Trophoblast cell (in vitro differentiated cells and primary cell): ENCODE data around the gene VSTM2B.
"Not testable (repeated sequence)": the region's sequence is repeated elsewhere in the genome, so short reads cannot be mapped to it uniquely, and the experiment has no call there.

ENCODE experiments used
- DNase-seq, 2 donors: peaks; one replicate each; pipeline ENCODE4 v3.0.0-alpha.2; 2016
- H2AFZ ChIP-seq: 2 replicates; pipeline ENCODE4 v1.6.1; 2013; ENCODE audit warnings: low read length, moderate library complexity, mild to moderate bottlenecking; ENCODE audit not compliant: insufficient read depth, poor library complexity
- H2AK5ac ChIP-seq: 2 replicates; pipeline ENCODE4 v1.6.1; 2013; ENCODE audit warnings: mild to moderate bottlenecking, low read length
- H2BK120ac ChIP-seq: 2 replicates; pipeline ENCODE4 v1.6.1; 2013; ENCODE audit warnings: low read length, mild to moderate bottlenecking, moderate library complexity; ENCODE audit not compliant: insufficient read depth, poor library complexity
- H2BK12ac ChIP-seq: 2 replicates; pipeline ENCODE4 v1.6.1; 2013; ENCODE audit warnings: mild to moderate bottlenecking, low read length, moderate library complexity
- H2BK5ac ChIP-seq: 2 replicates; pipeline ENCODE4 v1.6.1; 2013; ENCODE audit warnings: low read length, low read depth, moderate library complexity, mild to moderate bottlenecking; ENCODE audit not compliant: poor library complexity
- H3K14ac ChIP-seq: 2 replicates; pipeline ENCODE4 v1.6.1; 2013; ENCODE audit warnings: mild to moderate bottlenecking, low read length
- H3K18ac ChIP-seq: 2 replicates; pipeline ENCODE4 v1.6.1; 2013; ENCODE audit warnings: mild to moderate bottlenecking, low read length
- H3K23ac ChIP-seq: 2 replicates; pipeline ENCODE4 v1.6.1; 2013; ENCODE audit warnings: low read length
- H3K27ac ChIP-seq: 2 replicates; pipeline ENCODE4 v1.5.1; 2013; ENCODE audit warnings: low read depth, mild to moderate bottlenecking, inconsistent platforms, low read length, moderate library complexity
- H3K27me3 ChIP-seq: 2 replicates; pipeline ENCODE4 v1.6.1; 2013; ENCODE audit warnings: inconsistent platforms, mild to moderate bottlenecking, low read length, moderate library complexity; ENCODE audit not compliant: insufficient read depth
- H3K36me3 ChIP-seq, 2 experiments: 1 replicate in 1 of 2; 2 replicates in 1 of 2; pipeline ENCODE4 v1.6.1; 2013; ENCODE audit warnings: low read length in 2 of 2, mild to moderate bottlenecking in 2 of 2, moderate library complexity in 1 of 2; ENCODE audit not compliant: insufficient read depth in 2 of 2, control insufficient read depth in 1 of 2
- H3K4ac ChIP-seq: 2 replicates; pipeline ENCODE4 v1.6.1; 2013; ENCODE audit warnings: low read depth, mild to moderate bottlenecking, low read length, moderate library complexity
- H3K4me1 ChIP-seq, 2 experiments: 1 replicate in 1 of 2; 2 replicates in 1 of 2; pipeline ENCODE4 v1.6.1; 2013; ENCODE audit warnings: low read length in 2 of 2, mild to moderate bottlenecking in 2 of 2, moderate library complexity in 1 of 2; ENCODE audit not compliant: insufficient read depth in 2 of 2, control insufficient read depth in 1 of 2
- H3K4me2 ChIP-seq: 2 replicates; pipeline ENCODE4 v1.6.1; 2013; ENCODE audit warnings: inconsistent platforms, mild to moderate bottlenecking, low read length, moderate library complexity
- H3K4me3 ChIP-seq: 2 replicates; pipeline ENCODE4 v1.5.1; 2013; ENCODE audit warnings: mild to moderate bottlenecking, low read depth, low read length, inconsistent platforms
- H3K79me1 ChIP-seq: one replicate; pipeline ENCODE4 v1.6.1; 2013; ENCODE audit warnings: low read length
- H3K79me2 ChIP-seq: 2 replicates; pipeline ENCODE4 v1.6.1; 2013; ENCODE audit warnings: low read length, mild to moderate bottlenecking; ENCODE audit not compliant: control insufficient read depth, insufficient read depth, poor library complexity
- H3K9ac ChIP-seq: 2 replicates; pipeline ENCODE4 v1.6.1; 2013; ENCODE audit warnings: mild to moderate bottlenecking, low read length
- H3K9me3 ChIP-seq: 2 replicates; pipeline ENCODE4 v1.6.1; 2013; ENCODE audit warnings: low read depth, mild to moderate bottlenecking, control low read depth, inconsistent platforms, low read length; ENCODE audit not compliant: insufficient read depth
- H4K12ac ChIP-seq: 2 replicates; pipeline ENCODE4 v1.6.1; 2013; ENCODE audit warnings: low read depth, mild to moderate bottlenecking, low read length, moderate library complexity
- H4K8ac ChIP-seq: 2 replicates; pipeline ENCODE4 v1.6.1; 2013; ENCODE audit warnings: low read depth, mild to moderate bottlenecking, low read length, moderate library complexity
- H4K91ac ChIP-seq: one replicate; pipeline ENCODE4 v1.6.1; 2013; ENCODE audit warnings: low read depth, mild to moderate bottlenecking, low read length, moderate library complexity
- WGBS: extraction: QIAGEN DNeasy Blood & Tissue Kit; methylation state at CpG from one replicate; pipeline ENCODE4 v1.1.7; 2013; ENCODE audit warnings: missing lambda C conversion rate; ENCODE audit not compliant: insufficient read length, insufficient coverage; ENCODE audit errors: extremely low coverage; 5-methylcytosine and 5-hydroxymethylcytosine counted together

The VSTM2B gene

DNA sequence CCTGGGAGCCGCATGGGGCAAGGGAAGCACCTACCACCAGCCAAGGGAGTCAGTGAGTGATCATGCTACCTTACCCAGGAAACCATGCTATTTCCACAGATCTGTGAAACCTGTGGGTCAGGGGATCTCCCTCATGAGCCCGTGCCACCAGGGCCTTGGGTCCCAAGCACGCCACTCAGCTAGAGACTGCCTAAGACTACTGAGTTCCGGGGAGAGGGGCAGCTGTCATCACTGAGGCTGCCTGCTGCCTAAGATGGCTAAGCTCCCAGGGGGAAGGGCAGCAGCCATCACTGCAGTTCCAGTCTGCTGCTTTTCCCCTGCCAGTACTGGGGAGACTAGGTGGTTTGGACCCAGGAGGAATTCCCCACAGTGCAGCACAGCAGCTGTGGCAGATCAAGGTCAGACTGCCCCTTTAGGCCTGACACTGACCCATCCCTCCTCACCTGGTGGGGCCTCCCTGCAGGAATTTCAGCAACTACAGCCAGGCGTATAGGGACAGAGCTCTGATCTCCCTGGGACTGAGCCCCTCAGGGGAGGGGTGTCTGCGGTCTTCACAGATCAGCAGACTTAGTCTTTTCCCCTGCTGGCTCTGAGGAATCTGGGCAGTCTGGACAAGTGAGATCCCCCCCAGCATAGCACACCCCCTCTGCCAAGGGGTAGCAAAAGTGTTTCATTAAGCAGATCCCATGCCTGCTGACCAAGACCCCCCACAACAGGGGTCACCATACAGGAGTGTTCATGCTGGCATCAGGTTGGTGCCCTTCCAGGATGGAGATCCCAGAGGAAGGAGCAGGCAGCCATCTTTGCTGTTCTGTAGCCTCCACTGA is 26.9 kb downstream of the VSTM2B start:
- Histone ChIP-seq H3K4ac (no peak overlapping the region), H2BK5ac (no peak overlapping the region), H2AK5ac (no peak overlapping the region), H2AFZ (no peak overlapping the region), H3K9ac (no peak overlapping the region), H3K79me1 (no peaks in the 10 kb centered on the region), H2BK12ac (no peak overlapping the region), H3K36me3 (no peaks in the 10 kb centered on the region), H4K8ac (no peak overlapping the region), H3K79me2 (no peaks in the 10 kb centered on the region), H3K14ac (no peak overlapping the region), H2BK120ac (no peak overlapping the region), H3K23ac (no peak overlapping the region), H3K4me2 (no peak overlapping the region), H3K4me1 (peaks cover under 1% of the 10 kb centered on the region in 2 experiments), H3K27ac (no peak overlapping the region), H4K12ac (no peak overlapping the region), H3K4me3 (peak overlapping the region; percentile 18), H4K91ac (no peak overlapping the region), H3K27me3 (no peaks in the 10 kb centered on the region), H3K9me3 (peaks cover 6% of the 10 kb centered on the region), H3K18ac (no peak overlapping the region)
- no CpG with 5 or more reads among the region's 6 CpGs for WGBS
- DNase-seq, result no peak

- Histone ChIP-seq H3K18ac (no peak overlapping the region), H3K79me1 (no peaks in the 10 kb centered on the region), H4K12ac (no peak overlapping the region), H3K27me3 (no peaks in the 10 kb centered on the region), H3K27ac (no peak overlapping the region), H4K8ac (no peak overlapping the region), H2BK5ac (no peak overlapping the region), H3K4me1 (no peaks in the 10 kb centered on the region), H3K36me3 (no peaks in the 10 kb centered on the region), H3K23ac (no peak overlapping the region), H3K9ac (no peak overlapping the region), H2AFZ (no peak overlapping the region), H3K79me2 (no peaks in the 10 kb centered on the region), H3K9me3 (peaks cover 6% of the 10 kb centered on the region), H2BK120ac (no peak overlapping the region), H2AK5ac (no peak overlapping the region), H3K4me3 (no peak overlapping the region), H3K4ac (no peak overlapping the region), H2BK12ac (no peak overlapping the region), H3K4me2 (no peak overlapping the region), H3K14ac (no peak overlapping the region), H4K91ac (no peak overlapping the region)
- DNase-seq, result no peak
- WGBS, result no CpG with 5 or more reads among the region's 1 CpG
Measured at GRCh38 chr19:29554149-29554548, 28.4 kb downstream of the VSTM2B start.

DNA sequence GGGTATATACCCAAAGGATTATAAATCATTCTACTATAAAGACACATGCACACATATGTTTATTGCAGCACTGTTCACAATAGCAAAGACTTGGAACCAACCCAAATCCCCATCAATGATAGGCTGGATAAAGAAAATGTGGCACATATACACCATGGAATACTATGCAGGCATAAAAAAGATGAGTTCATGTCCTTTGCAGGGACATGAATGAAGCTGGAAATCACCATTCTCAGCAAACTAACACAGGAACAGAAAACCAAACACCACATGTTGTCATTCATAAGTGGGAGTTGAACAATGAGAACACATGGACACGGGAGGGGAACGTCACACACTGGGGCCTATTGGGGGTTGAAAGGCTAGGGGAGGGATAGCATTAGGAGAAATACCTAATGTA is 33.3 kb downstream of the VSTM2B start:
- H3K27me3 ChIP-seq, H2BK5ac ChIP-seq, H3K14ac ChIP-seq, H2BK12ac ChIP-seq, H3K4me3 ChIP-seq, H4K8ac ChIP-seq, H4K12ac ChIP-seq, H3K27ac ChIP-seq, H3K9me3 ChIP-seq, H3K79me2 ChIP-seq, H2AFZ ChIP-seq, H3K4me2 ChIP-seq, H3K79me1 ChIP-seq, H2BK120ac ChIP-seq, H3K9ac ChIP-seq, H3K4me1 ChIP-seq, DNase-seq, H3K4ac ChIP-seq, H3K18ac ChIP-seq, H4K91ac ChIP-seq, H3K23ac ChIP-seq, H2AK5ac ChIP-seq, H3K36me3 ChIP-seq: not testable (repeated sequence)
- WGBS, result no CpG with 5 or more reads among the region's 2 CpGs

GRCh38 chr19:29559743-29560142 is 33.9 kb downstream of the VSTM2B start:
- H4K8ac ChIP-seq, result no peak overlapping the region
- no peak overlapping the region for H3K14ac ChIP-seq
- no peaks in the 10 kb centered on the region for H3K4me1 ChIP-seq
- H4K12ac ChIP-seq, result no peak overlapping the region
- H3K27ac ChIP-seq, result no peak overlapping the region
- no peaks in the 10 kb centered on the region for H3K27me3 ChIP-seq
- H2BK12ac ChIP-seq, result no peak overlapping the region
- no peak overlapping the region for H3K4me3 ChIP-seq
- no peaks in the 10 kb centered on the region for H3K79me2 ChIP-seq
- H2AFZ ChIP-seq, result no peak overlapping the region
- H3K9me3 ChIP-seq, result peaks cover 10% of the 10 kb centered on the region
- no peak overlapping the region for H2BK120ac ChIP-seq
- no peak overlapping the region for H3K4ac ChIP-seq
- no peak overlapping the region for H3K18ac ChIP-seq
- H3K4me2 ChIP-seq, result no peak overlapping the region
- DNase-seq, result no peak
- no peak overlapping the region for H4K91ac ChIP-seq
- H2BK5ac ChIP-seq, result no peak overlapping the region
- WGBS, result no CpG with 5 or more reads among the region's 4 CpGs
- no peaks in the 10 kb centered on the region for H3K36me3 ChIP-seq
- no peak overlapping the region for H2AK5ac ChIP-seq
- no peak overlapping the region for H3K9ac ChIP-seq
- H3K79me1 ChIP-seq, result no peaks in the 10 kb centered on the region
- no peak overlapping the region for H3K23ac ChIP-seq
